ENCODE data around the gene MTURN.

The MTURN gene

GRCh38 chr7:30154111-30154587, 19.4 kb downstream of the MTURN start:
- Histone ChIP-seq H3K36me3 (ENCODE audit: control insufficient read depth, insufficient read depth, low read length) (no peaks in the 10 kb centered on the region), H3K4me1 (ENCODE audit: control insufficient read depth, insufficient read depth, low read length) (no peaks in the 10 kb centered on the region), H3K27me3 (ENCODE audit: control insufficient read depth, insufficient read depth, low read length) (no peaks in the 10 kb centered on the region), H3K27ac (ENCODE audit: low read depth, low read length) (no peak overlapping the region), H3K9ac (ENCODE audit: low read length) (no peak overlapping the region), H3K4me3 (ENCODE audit: low read length) (no peak overlapping the region)

GRCh38 chr7:30155481-30155880, 20.7 kb downstream of the MTURN start:
- H3K4me3 ChIP-seq (ENCODE audit: low read length) = no peak overlapping the region
- no peak overlapping the region for H3K27ac ChIP-seq (ENCODE audit: low read depth, low read length)
- H3K9ac ChIP-seq (ENCODE audit: low read length) = no peak overlapping the region

GRCh38 chr7:30157204-30157603, 22.4 kb downstream of the MTURN start:
- H3K36me3 ChIP-seq (ENCODE audit: control insufficient read depth, insufficient read depth, low read length) = no peaks in the 10 kb centered on the region
- H3K4me1 ChIP-seq (ENCODE audit: control insufficient read depth, insufficient read depth, low read length) = no peaks in the 10 kb centered on the region
- no peaks in the 10 kb centered on the region for H3K27me3 ChIP-seq (ENCODE audit: control insufficient read depth, insufficient read depth, low read length)
- H3K9ac ChIP-seq (ENCODE audit: low read length) = no peak overlapping the region
- H3K4me3 ChIP-seq (ENCODE audit: low read length) = no peak overlapping the region
- no peak overlapping the region for H3K27ac ChIP-seq (ENCODE audit: low read depth, low read length)

More at GRCh38 chr7:30155481-30155880, 20.7 kb downstream of the MTURN start:
- no peaks in the 10 kb centered on the region for H3K27me3 ChIP-seq (ENCODE audit: control insufficient read depth, insufficient read depth, low read length)
- no peaks in the 10 kb centered on the region for H3K36me3 ChIP-seq (ENCODE audit: control insufficient read depth, insufficient read depth, low read length)
- H3K4me1 ChIP-seq (ENCODE audit: control insufficient read depth, insufficient read depth, low read length) = no peaks in the 10 kb centered on the region

- Histone ChIP-seq H3K27me3 (ENCODE audit: control insufficient read depth, insufficient read depth, low read length) (no peaks in the 10 kb centered on the region), H3K36me3 (ENCODE audit: control insufficient read depth, insufficient read depth, low read length) (no peaks in the 10 kb centered on the region), H3K9ac (ENCODE audit: low read length) (no peak overlapping the region), H3K4me1 (ENCODE audit: control insufficient read depth, insufficient read depth, low read length) (no peaks in the 10 kb centered on the region), H3K27ac (ENCODE audit: low read depth, low read length) (no peak overlapping the region), H3K4me3 (ENCODE audit: low read length) (no peak overlapping the region)
Measured at GRCh38 chr7:30159163-30159562, 24.4 kb downstream of the MTURN start.

- no peak overlapping the region for H3K27ac ChIP-seq (ENCODE audit: low read depth, low read length)
- H3K4me1 ChIP-seq (ENCODE audit: control insufficient read depth, insufficient read depth, low read length) = no peaks in the 10 kb centered on the region
- no peak overlapping the region for H3K9ac ChIP-seq (ENCODE audit: low read length)
- no peaks in the 10 kb centered on the region for H3K27me3 ChIP-seq (ENCODE audit: control insufficient read depth, insufficient read depth, low read length)
- no peaks in the 10 kb centered on the region for H3K36me3 ChIP-seq (ENCODE audit: control insufficient read depth, insufficient read depth, low read length)
- H3K4me3 ChIP-seq (ENCODE audit: low read length) = no peak overlapping the region
Measured at GRCh38 chr7:30159698-30160143, 24.9 kb downstream of the MTURN start.

- H3K27ac ChIP-seq (ENCODE audit: low read depth, low read length) = no peak overlapping the region
- no peak overlapping the region for H3K4me3 ChIP-seq (ENCODE audit: low read length)
- no peaks in the 10 kb centered on the region for H3K27me3 ChIP-seq (ENCODE audit: control insufficient read depth, insufficient read depth, low read length)
- no peaks in the 10 kb centered on the region for H3K4me1 ChIP-seq (ENCODE audit: control insufficient read depth, insufficient read depth, low read length)
- no peaks in the 10 kb centered on the region for H3K36me3 ChIP-seq (ENCODE audit: control insufficient read depth, insufficient read depth, low read length)
- no peak overlapping the region for H3K9ac ChIP-seq (ENCODE audit: low read length)
Measured at GRCh38 chr7:30160329-30160728, 25.5 kb downstream of the MTURN start.

- Histone ChIP-seq H3K36me3 (ENCODE audit: control insufficient read depth, insufficient read depth, low read length) (no peaks in the 10 kb centered on the region), H3K4me1 (ENCODE audit: control insufficient read depth, insufficient read depth, low read length) (no peaks in the 10 kb centered on the region), H3K9ac (ENCODE audit: low read length) (no peak overlapping the region), H3K27me3 (ENCODE audit: control insufficient read depth, insufficient read depth, low read length) (no peaks in the 10 kb centered on the region), H3K27ac (ENCODE audit: low read depth, low read length) (no peak overlapping the region), H3K4me3 (ENCODE audit: low read length) (no peak overlapping the region)
Measured at GRCh38 chr7:30162133-30162532, 27.3 kb downstream of the MTURN start.

GRCh38 chr7:30162622-30163124, 27.9 kb downstream of the MTURN start:
- no peak overlapping the region for H3K9ac ChIP-seq (ENCODE audit: low read length)
- H3K27ac ChIP-seq (ENCODE audit: low read depth, low read length) = no peak overlapping the region
- no peaks in the 10 kb centered on the region for H3K27me3 ChIP-seq (ENCODE audit: control insufficient read depth, insufficient read depth, low read length)
- H3K36me3 ChIP-seq (ENCODE audit: control insufficient read depth, insufficient read depth, low read length) = no peaks in the 10 kb centered on the region
- no peak overlapping the region for H3K4me3 ChIP-seq (ENCODE audit: low read length)
- H3K4me1 ChIP-seq (ENCODE audit: control insufficient read depth, insufficient read depth, low read length) = no peaks in the 10 kb centered on the region

- Histone ChIP-seq H3K9ac (ENCODE audit: low read length) (no peak overlapping the region), H3K27ac (ENCODE audit: low read depth, low read length) (no peak overlapping the region), H3K36me3 (ENCODE audit: control insufficient read depth, insufficient read depth, low read length) (no peaks in the 10 kb centered on the region), H3K4me1 (ENCODE audit: control insufficient read depth, insufficient read depth, low read length) (no peaks in the 10 kb centered on the region), H3K4me3 (ENCODE audit: low read length) (no peak overlapping the region), H3K27me3 (ENCODE audit: control insufficient read depth, insufficient read depth, low read length) (no peaks in the 10 kb centered on the region)
Measured at GRCh38 chr7:30163231-30163894, 28.6 kb downstream of the MTURN start.

- H3K4me3 ChIP-seq (ENCODE audit: low read length) = no peak overlapping the region
- H3K27me3 ChIP-seq (ENCODE audit: control insufficient read depth, insufficient read depth, low read length) = no peaks in the 10 kb centered on the region
- H3K4me1 ChIP-seq (ENCODE audit: control insufficient read depth, insufficient read depth, low read length) = no peaks in the 10 kb centered on the region
- H3K27ac ChIP-seq (ENCODE audit: low read depth, low read length) = no peak overlapping the region
- H3K36me3 ChIP-seq (ENCODE audit: control insufficient read depth, insufficient read depth, low read length) = no peaks in the 10 kb centered on the region
- no peak overlapping the region for H3K9ac ChIP-seq (ENCODE audit: low read length)
Measured at GRCh38 chr7:30164567-30164966, 29.8 kb downstream of the MTURN start.

- Histone ChIP-seq H3K9ac (ENCODE audit: low read length) (no peak overlapping the region), H3K4me1 (ENCODE audit: control insufficient read depth, insufficient read depth, low read length) (no peaks in the 10 kb centered on the region)
Measured at GRCh38 chr7:30165590-30165989, 30.8 kb downstream of the MTURN start.

GRCh38 chr7:30166155-30166840, 31.5 kb downstream of the MTURN start:
- Histone ChIP-seq H3K27ac (ENCODE audit: low read depth, low read length) (no peak overlapping the region), H3K36me3 (ENCODE audit: control insufficient read depth, insufficient read depth, low read length) (no peaks in the 10 kb centered on the region), H3K27me3 (ENCODE audit: control insufficient read depth, insufficient read depth, low read length) (no peaks in the 10 kb centered on the region), H3K4me1 (ENCODE audit: control insufficient read depth, insufficient read depth, low read length) (no peaks in the 10 kb centered on the region), H3K9ac (ENCODE audit: low read length) (no peak overlapping the region), H3K4me3 (ENCODE audit: low read length) (no peak overlapping the region)

More at GRCh38 chr7:30165590-30165989, 30.8 kb downstream of the MTURN start:
- no peak overlapping the region for H3K27ac ChIP-seq (ENCODE audit: low read depth, low read length)
- no peaks in the 10 kb centered on the region for H3K27me3 ChIP-seq (ENCODE audit: control insufficient read depth, insufficient read depth, low read length)
- H3K36me3 ChIP-seq (ENCODE audit: control insufficient read depth, insufficient read depth, low read length) = no peaks in the 10 kb centered on the region
- H3K4me3 ChIP-seq (ENCODE audit: low read length) = no peak overlapping the region
